GM12878 (cell line): ENCODE data around the gene CDSN. TPM values are rescaled to one million over a fixed set of nuclear protein-coding genes. Genes with fewer than 3 reads are reported as not detected.

Source experiments
- CREM ChIP-seq: IDR thresholded peaks from 2 replicates; pipeline ENCODE4 v1.6.1; 2014; ENCODE audit warnings: antibody characterized with exemption, low read depth
- polyA plus RNA-seq, 11 experiments: library from polyadenylated mRNA; depleted of rRNA in 4 of 11; unstranded in 6 of 11; stranded (reverse) in 5 of 11; fragments of >200 nt; fragmentation: Nextera tagmentation in 4 of 11; fragmentation: Illumina TruSeq in 1 of 11; extraction: Ambion mirVana in 4 of 11; extraction: Trizol in 1 of 11; gene quantifications; 1 replicate in 1 of 11; 2 replicates in 10 of 11; pipeline versions ENCODE4 v1.2.1 to v1.2.3, GENCODE V29; 2011 to 2016; ENCODE audit warnings: inconsistent platforms in 2 of 11, missing spikeins in 2 of 11, low read depth in 1 of 11
- small RNA-seq: library from RNA; depleted of rRNA; stranded (forward); fragments of <200 nt; gene quantifications from one replicate; pipeline ENCODE3, GENCODE V24; 2014
- total RNA-seq, 4 experiments: library from RNA; depleted of rRNA in 3 of 4; stranded (reverse); fragments of >200 nt in 3 of 4; fragmentation: Illumina TruSeq in 1 of 4; extraction: Trizol in 1 of 4; gene quantifications; 2 replicates each; pipeline versions ENCODE4 v1.2.1 to v1.2.3, GENCODE V29; 2013 to 2021

CDSN gene
- total and polyA plus RNA-seq, 10 of the 15 experiments (the other 5 are each of a cell fraction or from before 2014, with no cell fraction given) = 0.01 TPM; not detected in 9

DNA sequence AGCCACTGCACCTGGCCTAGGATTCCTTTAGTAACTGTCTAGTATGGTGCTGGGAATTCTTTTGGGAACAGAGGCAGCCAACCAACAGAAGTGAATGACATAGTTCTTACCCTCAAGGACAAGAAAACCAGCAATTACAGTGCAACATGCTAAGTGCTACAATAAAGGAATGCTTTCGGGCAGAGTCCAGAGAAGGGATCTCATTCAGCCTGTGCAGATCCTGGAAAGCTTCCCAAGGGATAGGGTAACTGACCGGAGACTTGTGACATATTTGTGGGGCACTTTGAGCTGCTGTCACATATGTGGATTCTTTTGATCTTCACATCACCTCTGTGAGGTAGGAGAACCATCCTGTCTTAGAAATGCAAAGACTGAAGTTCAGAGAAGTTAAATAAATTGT lies 54.7 kb downstream of the CDSN start (continued):
- TF ChIP-seq CREM = no peak

Small RNAs within 50 kb of the gene (small RNA-seq; reads per million reads assigned to genes)
- not detected for gene POLR2LP1
- gene RNU6-1133P = not detected

Other genes with a start within 250 kb of the CDSN start
Only the 7 nearest of the 15 such genes appear.
- gene MUC22, start 110.0 kb downstream of the CDSN start, total RNA-seq (2014; rRNA removed) = under 0.01 TPM in 2 replicates
- 0.09 TPM in 1 of 2 replicates, not detected in the other for gene MUC22, start 110.0 kb downstream of the CDSN start, total RNA-seq (2014; rRNA removed; fragmentation: Illumina TruSeq; extraction: Trizol)
- 0.03 TPM in 1 of 2 replicates, not detected in the other for gene MUC22, start 110.0 kb downstream of the CDSN start, total RNA-seq (2021)
- not detected in 2 replicates for gene MUC22, start 110.0 kb downstream of the CDSN start, polyA plus RNA-seq (2011; rRNA removed)
- gene MUC22, start 110.0 kb downstream of the CDSN start, polyA plus RNA-seq (2014; fragmentation: Illumina TruSeq; extraction: Trizol) = 0.06 TPM in 2 replicates
- under 1 TPM in 1 of 2 experiments, not detected in 1; 0.06 TPM for gene MUC22, start 110.0 kb downstream of the CDSN start, polyA plus RNA-seq (2014; fragmentation: Nextera tagmentation; extraction: Ambion mirVana)
- 0.01 and 0.03 TPM in 2 replicates for gene MUC22, start 110.0 kb downstream of the CDSN start, polyA plus RNA-seq (2014; rRNA removed)
- gene MUC22, start 110.0 kb downstream of the CDSN start, polyA plus RNA-seq (2016; fragmentation: Nextera tagmentation; extraction: Ambion mirVana) = not detected
- gene C6orf15, start 7.9 kb downstream of the CDSN start, total RNA-seq (2014; rRNA removed) = not detected in 2 replicates
- gene C6orf15, start 7.9 kb downstream of the CDSN start, total RNA-seq (2014; rRNA removed; fragmentation: Illumina TruSeq; extraction: Trizol) = not detected in 2 replicates
- not detected in 2 replicates for gene C6orf15, start 7.9 kb downstream of the CDSN start, total RNA-seq (2021)
- not detected in 2 replicates for gene C6orf15, start 7.9 kb downstream of the CDSN start, polyA plus RNA-seq (2011; rRNA removed)
- gene C6orf15, start 7.9 kb downstream of the CDSN start, polyA plus RNA-seq (2014; fragmentation: Illumina TruSeq; extraction: Trizol) = not detected in 2 replicates
- not detected for gene C6orf15, start 7.9 kb downstream of the CDSN start, polyA plus RNA-seq (2014; fragmentation: Nextera tagmentation; extraction: Ambion mirVana)
- not detected in 2 replicates for gene C6orf15, start 7.9 kb downstream of the CDSN start, polyA plus RNA-seq (2014; rRNA removed)
- not detected for gene C6orf15, start 7.9 kb downstream of the CDSN start, polyA plus RNA-seq (2016; fragmentation: Nextera tagmentation; extraction: Ambion mirVana)
- not detected in 2 replicates for gene PSORS1C1, start 5.6 kb downstream of the CDSN start, total RNA-seq (2014; rRNA removed)
- gene PSORS1C1, start 5.6 kb downstream of the CDSN start, total RNA-seq (2014; rRNA removed; fragmentation: Illumina TruSeq; extraction: Trizol) = not detected in 2 replicates
- gene PSORS1C1, start 5.6 kb downstream of the CDSN start, total RNA-seq (2021) = 0.64 TPM in 1 of 2 replicates, not detected in the other
- 0.10 and 0.15 TPM in 2 replicates for gene PSORS1C1, start 5.6 kb downstream of the CDSN start, polyA plus RNA-seq (2011; rRNA removed)
- gene PSORS1C1, start 5.6 kb downstream of the CDSN start, polyA plus RNA-seq (2014; fragmentation: Illumina TruSeq; extraction: Trizol) = 0.57 TPM in 1 of 2 replicates, not detected in the other
- under 1 TPM; 0.13 to 0.20 TPM for gene PSORS1C1, start 5.6 kb downstream of the CDSN start, polyA plus RNA-seq (2014; fragmentation: Nextera tagmentation; extraction: Ambion mirVana)
- not detected in 2 replicates for gene PSORS1C1, start 5.6 kb downstream of the CDSN start, polyA plus RNA-seq (2014; rRNA removed)
- under 1 TPM in 1 of 2 experiments, not detected in 1; 1.00 TPM for gene PSORS1C1, start 5.6 kb downstream of the CDSN start, polyA plus RNA-seq (2016; fragmentation: Nextera tagmentation; extraction: Ambion mirVana)
- gene PSORS1C2, start 18.6 kb upstream of the CDSN start, total RNA-seq (2014; rRNA removed) = not detected in 2 replicates
- not detected in 2 replicates for gene PSORS1C2, start 18.6 kb upstream of the CDSN start, total RNA-seq (2014; rRNA removed; fragmentation: Illumina TruSeq; extraction: Trizol)
- gene PSORS1C2, start 18.6 kb upstream of the CDSN start, total RNA-seq (2021) = not detected in 2 replicates
- not detected in 2 replicates for gene PSORS1C2, start 18.6 kb upstream of the CDSN start, polyA plus RNA-seq (2011; rRNA removed)
- not detected in 2 replicates for gene PSORS1C2, start 18.6 kb upstream of the CDSN start, polyA plus RNA-seq (2014; fragmentation: Illumina TruSeq; extraction: Trizol)
- gene PSORS1C2, start 18.6 kb upstream of the CDSN start, polyA plus RNA-seq (2014; fragmentation: Nextera tagmentation; extraction: Ambion mirVana) = not detected
- not detected in 2 replicates for gene PSORS1C2, start 18.6 kb upstream of the CDSN start, polyA plus RNA-seq (2014; rRNA removed)
- gene PSORS1C2, start 18.6 kb upstream of the CDSN start, polyA plus RNA-seq (2016; fragmentation: Nextera tagmentation; extraction: Ambion mirVana) = not detected
- 26.7 and 30.2 TPM in 2 replicates for gene CCHCR1, start 37.4 kb upstream of the CDSN start, total RNA-seq (2014; rRNA removed)
- gene CCHCR1, start 37.4 kb upstream of the CDSN start, total RNA-seq (2014; rRNA removed; fragmentation: Illumina TruSeq; extraction: Trizol) = 19.1 and 24.2 TPM in 2 replicates
- 35.0 and 36.8 TPM in 2 replicates for gene CCHCR1, start 37.4 kb upstream of the CDSN start, total RNA-seq (2021)
- 9.4 and 15.3 TPM in 2 replicates for gene CCHCR1, start 37.4 kb upstream of the CDSN start, polyA plus RNA-seq (2011; rRNA removed)
- 21.7 and 22.6 TPM in 2 replicates for gene CCHCR1, start 37.4 kb upstream of the CDSN start, polyA plus RNA-seq (2014; fragmentation: Illumina TruSeq; extraction: Trizol)
- 1 to 10 TPM; 1.0 to 1.4 TPM for gene CCHCR1, start 37.4 kb upstream of the CDSN start, polyA plus RNA-seq (2014; fragmentation: Nextera tagmentation; extraction: Ambion mirVana)
- gene CCHCR1, start 37.4 kb upstream of the CDSN start, polyA plus RNA-seq (2014; rRNA removed) = 34.9 and 35.2 TPM in 2 replicates
- gene CCHCR1, start 37.4 kb upstream of the CDSN start, polyA plus RNA-seq (2016; fragmentation: Nextera tagmentation; extraction: Ambion mirVana) = 10 to 100 TPM; 31.4 to 34.5 TPM
- gene TCF19, start 38.1 kb upstream of the CDSN start, total RNA-seq (2014; rRNA removed) = 90.5 and 103 TPM in 2 replicates
- gene TCF19, start 38.1 kb upstream of the CDSN start, total RNA-seq (2014; rRNA removed; fragmentation: Illumina TruSeq; extraction: Trizol) = 42.6 and 46.3 TPM in 2 replicates
- gene TCF19, start 38.1 kb upstream of the CDSN start, total RNA-seq (2021) = 60.2 and 61.1 TPM in 2 replicates
- 28.3 and 29.0 TPM in 2 replicates for gene TCF19, start 38.1 kb upstream of the CDSN start, polyA plus RNA-seq (2011; rRNA removed)
- 33.9 and 43.6 TPM in 2 replicates for gene TCF19, start 38.1 kb upstream of the CDSN start, polyA plus RNA-seq (2014; fragmentation: Illumina TruSeq; extraction: Trizol)
- gene TCF19, start 38.1 kb upstream of the CDSN start, polyA plus RNA-seq (2014; fragmentation: Nextera tagmentation; extraction: Ambion mirVana) = 10 to 100 TPM in 1 of 2 experiments, 1 to 10 TPM in 1; 7.7 to 19.5 TPM
- gene TCF19, start 38.1 kb upstream of the CDSN start, polyA plus RNA-seq (2014; rRNA removed) = 83.5 and 91.4 TPM in 2 replicates
- gene TCF19, start 38.1 kb upstream of the CDSN start, polyA plus RNA-seq (2016; fragmentation: Nextera tagmentation; extraction: Ambion mirVana) = 10 to 100 TPM; 77.9 to 85.0 TPM
- 3.1 and 4.1 TPM in 2 replicates for gene POU5F1, start 50.2 kb upstream of the CDSN start, total RNA-seq (2014; rRNA removed)
- gene POU5F1, start 50.2 kb upstream of the CDSN start, total RNA-seq (2014; rRNA removed; fragmentation: Illumina TruSeq; extraction: Trizol) = 4.5 and 5.3 TPM in 2 replicates
- gene POU5F1, start 50.2 kb upstream of the CDSN start, total RNA-seq (2021) = 2.0 and 3.7 TPM in 2 replicates
- 2.3 and 2.5 TPM in 2 replicates for gene POU5F1, start 50.2 kb upstream of the CDSN start, polyA plus RNA-seq (2011; rRNA removed)
- 2.1 and 4.8 TPM in 2 replicates for gene POU5F1, start 50.2 kb upstream of the CDSN start, polyA plus RNA-seq (2014; fragmentation: Illumina TruSeq; extraction: Trizol)
- gene POU5F1, start 50.2 kb upstream of the CDSN start, polyA plus RNA-seq (2014; fragmentation: Nextera tagmentation; extraction: Ambion mirVana) = 1 to 10 TPM; 1.4 to 2.7 TPM
- gene POU5F1, start 50.2 kb upstream of the CDSN start, polyA plus RNA-seq (2014; rRNA removed) = 3.7 and 5.5 TPM in 2 replicates
- 1 to 10 TPM; 1.8 to 2.0 TPM for gene POU5F1, start 50.2 kb upstream of the CDSN start, polyA plus RNA-seq (2016; fragmentation: Nextera tagmentation; extraction: Ambion mirVana)